ENCODE measurements around the gene RAB20. TPM values are rescaled to one million over a fixed set of nuclear protein-coding genes. Genes with fewer than 3 reads are reported as not detected.

Gene RAB20
- total and polyA plus RNA-seq, 2 of the 8 experiments (the other 6 are each of a cell fraction or from before 2014, with no cell fraction given): 14.8 to 27.9 TPM

- TF ChIP-seq RAD21 (IDR thresholded peaks at IDR 0.05 in 1 of 2, conservative IDR thresholded peaks at IDR 0.05 in 1 of 2; ENCODE audit: low read depth in 2 of 2, low read length in 2 of 2): no peak
- TF ChIP-seq TBP (IDR thresholded peaks at IDR 0.05; ENCODE audit: low read depth, low read length): no peak
Observed at GRCh38 chr13:110554946-110555345, 6.6 kb downstream of the RAB20 start (continued).
